Lower leg skin (tissue), 3 donors: ENCODE results near the gene ARNT2.

Experiments
- POLR2A ChIP-seq, 2 donors: fragments of 450-650 bp; IDR thresholded peaks; one replicate each; pipeline ENCODE4 v1.6.1; 2016 to 2017; ENCODE audit warnings: antibody characterized with exemption in 2 of 2, mild to moderate bottlenecking in 1 of 2, moderate library complexity in 1 of 2
- TF ChIP-seq, protein P1 (sequence below), 3 donors: fragments of 450-650 bp; IDR thresholded peaks; one replicate each; pipeline ENCODE4 v1.5.1; 2016; ENCODE audit warnings: antibody characterized with exemption in 3 of 3, mild to moderate bottlenecking in 3 of 3, moderate library complexity in 2 of 3

DNA sequence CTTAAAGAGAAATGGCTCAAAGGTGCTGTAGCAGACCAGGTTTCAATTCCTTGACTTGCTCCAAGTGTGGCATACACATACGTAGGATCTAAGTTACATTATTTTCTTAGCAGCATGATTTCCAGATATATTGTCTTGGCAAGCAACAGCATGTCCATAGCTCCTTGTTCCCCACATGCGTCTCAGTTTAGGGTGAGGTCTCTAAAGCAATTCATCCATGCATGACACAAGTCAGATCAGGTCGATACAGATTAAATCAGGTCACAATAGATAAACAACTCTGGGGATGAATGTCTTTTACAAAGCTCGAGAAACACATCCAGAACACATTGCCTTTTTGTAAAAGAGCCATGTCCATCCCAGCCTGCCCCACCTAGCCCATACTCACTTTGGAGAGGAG is 182.0 kb downstream of the ARNT2 start:
- no peak for TF ChIP-seq POLR2A (IDR thresholded peaks at IDR 0.05)
- TF ChIP-seq, protein P1, sequence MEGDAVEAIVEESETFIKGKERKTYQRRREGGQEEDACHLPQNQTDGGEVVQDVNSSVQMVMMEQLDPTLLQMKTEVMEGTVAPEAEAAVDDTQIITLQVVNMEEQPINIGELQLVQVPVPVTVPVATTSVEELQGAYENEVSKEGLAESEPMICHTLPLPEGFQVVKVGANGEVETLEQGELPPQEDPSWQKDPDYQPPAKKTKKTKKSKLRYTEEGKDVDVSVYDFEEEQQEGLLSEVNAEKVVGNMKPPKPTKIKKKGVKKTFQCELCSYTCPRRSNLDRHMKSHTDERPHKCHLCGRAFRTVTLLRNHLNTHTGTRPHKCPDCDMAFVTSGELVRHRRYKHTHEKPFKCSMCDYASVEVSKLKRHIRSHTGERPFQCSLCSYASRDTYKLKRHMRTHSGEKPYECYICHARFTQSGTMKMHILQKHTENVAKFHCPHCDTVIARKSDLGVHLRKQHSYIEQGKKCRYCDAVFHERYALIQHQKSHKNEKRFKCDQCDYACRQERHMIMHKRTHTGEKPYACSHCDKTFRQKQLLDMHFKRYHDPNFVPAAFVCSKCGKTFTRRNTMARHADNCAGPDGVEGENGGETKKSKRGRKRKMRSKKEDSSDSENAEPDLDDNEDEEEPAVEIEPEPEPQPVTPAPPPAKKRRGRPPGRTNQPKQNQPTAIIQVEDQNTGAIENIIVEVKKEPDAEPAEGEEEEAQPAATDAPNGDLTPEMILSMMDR (IDR thresholded peaks at IDR 0.05) = no peak
